ENCODE measurements around the gene MYF6.

DNA sequence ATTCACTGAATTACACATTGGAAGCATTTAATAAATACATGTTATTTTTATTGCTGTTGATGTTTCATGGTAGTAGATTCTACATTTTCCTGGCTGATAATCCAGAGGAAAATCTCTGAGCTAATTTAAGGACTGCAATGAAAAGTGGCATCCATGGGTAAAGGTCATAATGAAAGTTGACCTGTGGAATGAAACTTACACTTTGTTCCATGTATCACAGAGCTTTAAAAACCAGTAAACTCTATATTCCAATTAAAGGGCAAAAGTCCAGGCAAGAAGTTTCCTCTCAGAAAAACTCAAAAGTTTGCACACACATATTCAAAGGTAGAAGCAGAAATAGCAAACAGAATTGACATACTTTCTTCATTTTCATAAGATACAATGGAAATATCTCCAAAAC is 44.8 kb upstream of the MYF6 start:
- TF ChIP-seq, protein P1, sequence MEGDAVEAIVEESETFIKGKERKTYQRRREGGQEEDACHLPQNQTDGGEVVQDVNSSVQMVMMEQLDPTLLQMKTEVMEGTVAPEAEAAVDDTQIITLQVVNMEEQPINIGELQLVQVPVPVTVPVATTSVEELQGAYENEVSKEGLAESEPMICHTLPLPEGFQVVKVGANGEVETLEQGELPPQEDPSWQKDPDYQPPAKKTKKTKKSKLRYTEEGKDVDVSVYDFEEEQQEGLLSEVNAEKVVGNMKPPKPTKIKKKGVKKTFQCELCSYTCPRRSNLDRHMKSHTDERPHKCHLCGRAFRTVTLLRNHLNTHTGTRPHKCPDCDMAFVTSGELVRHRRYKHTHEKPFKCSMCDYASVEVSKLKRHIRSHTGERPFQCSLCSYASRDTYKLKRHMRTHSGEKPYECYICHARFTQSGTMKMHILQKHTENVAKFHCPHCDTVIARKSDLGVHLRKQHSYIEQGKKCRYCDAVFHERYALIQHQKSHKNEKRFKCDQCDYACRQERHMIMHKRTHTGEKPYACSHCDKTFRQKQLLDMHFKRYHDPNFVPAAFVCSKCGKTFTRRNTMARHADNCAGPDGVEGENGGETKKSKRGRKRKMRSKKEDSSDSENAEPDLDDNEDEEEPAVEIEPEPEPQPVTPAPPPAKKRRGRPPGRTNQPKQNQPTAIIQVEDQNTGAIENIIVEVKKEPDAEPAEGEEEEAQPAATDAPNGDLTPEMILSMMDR (conservative IDR thresholded peaks at IDR 0.05; ENCODE audit: low read depth, low read length) = no peak
- TF ChIP-seq EZH2 (IDR thresholded peaks at IDR 0.05; ENCODE audit: borderline replicate concordance, low read depth, low read length, poor library complexity, severe bottlenecking) = no peak

Measured in A673 (cell line).